Vagina (tissue), 2 donors: Measurements from ENCODE around the gene TMEM255B.

Experiments used
- CTCF ChIP-seq, 3 experiments: fragments of 450-650 bp in 2 of 3; fragments of 200-600 bp in 1 of 3; sonication (generic) in 1 of 3; IDR thresholded peaks; one replicate each; pipeline ENCODE4 v1.5.1; 2017 to 2019; ENCODE audit warnings: antibody characterized with exemption in 3 of 3, mild to moderate bottlenecking in 2 of 3, moderate library complexity in 2 of 3
- POLR2AphosphoS5 ChIP-seq, 2 donors: sonication (generic); formaldehyde crosslinking; IDR thresholded peaks; one replicate each; pipeline ENCODE4 v1.9.0; 2017; ENCODE audit warnings: antibody characterized with exemption in 2 of 2, mild to moderate bottlenecking in 2 of 2, low read depth in 1 of 2; ENCODE audit not compliant: insufficient read depth in 1 of 2

GRCh38 chr13:113730831-113731191 lies 28.2 kb upstream of the TMEM255B start:
- TF ChIP-seq CTCF (IDR thresholded peaks at IDR 0.05), result no peak
- TF ChIP-seq POLR2AphosphoS5 (IDR thresholded peaks at IDR 0.05; ENCODE audit: insufficient read depth in 1 of 2, low read depth in 1 of 2), result no peak
